Measurements from ENCODE around the gene LKAAEAR1.

DNA sequence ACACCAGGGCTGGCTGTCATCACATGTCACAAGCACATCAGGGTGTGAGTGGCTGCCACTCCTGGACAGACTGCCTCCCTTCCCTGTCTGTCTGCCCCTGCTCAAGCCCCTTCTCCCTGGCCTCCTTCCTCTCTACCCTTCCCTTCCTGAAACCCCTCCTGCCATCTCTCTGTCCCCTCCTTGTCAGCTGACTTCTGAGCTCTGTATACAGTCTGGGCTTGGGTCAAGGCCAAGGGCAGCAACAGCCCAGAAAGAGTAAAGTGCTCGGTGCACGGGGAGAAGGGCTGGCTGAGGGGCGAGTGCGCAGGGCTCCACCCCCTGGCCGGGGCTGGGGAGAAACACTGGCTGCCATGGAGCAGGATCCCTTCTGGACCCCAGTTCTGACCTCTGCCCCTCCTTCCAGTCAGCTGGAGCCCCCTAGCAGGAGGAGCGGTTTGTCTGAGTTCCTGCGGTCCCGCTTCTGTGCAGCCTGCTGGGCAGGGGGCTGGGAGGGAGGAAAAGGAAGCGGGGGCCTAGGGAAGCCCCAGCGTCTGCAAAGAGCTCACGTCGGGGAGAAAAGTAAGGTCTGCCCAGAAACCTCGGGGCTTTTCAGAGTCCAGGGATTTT, 2.0 kb downstream of the LKAAEAR1 start:
- TF ChIP-seq, protein P1, sequence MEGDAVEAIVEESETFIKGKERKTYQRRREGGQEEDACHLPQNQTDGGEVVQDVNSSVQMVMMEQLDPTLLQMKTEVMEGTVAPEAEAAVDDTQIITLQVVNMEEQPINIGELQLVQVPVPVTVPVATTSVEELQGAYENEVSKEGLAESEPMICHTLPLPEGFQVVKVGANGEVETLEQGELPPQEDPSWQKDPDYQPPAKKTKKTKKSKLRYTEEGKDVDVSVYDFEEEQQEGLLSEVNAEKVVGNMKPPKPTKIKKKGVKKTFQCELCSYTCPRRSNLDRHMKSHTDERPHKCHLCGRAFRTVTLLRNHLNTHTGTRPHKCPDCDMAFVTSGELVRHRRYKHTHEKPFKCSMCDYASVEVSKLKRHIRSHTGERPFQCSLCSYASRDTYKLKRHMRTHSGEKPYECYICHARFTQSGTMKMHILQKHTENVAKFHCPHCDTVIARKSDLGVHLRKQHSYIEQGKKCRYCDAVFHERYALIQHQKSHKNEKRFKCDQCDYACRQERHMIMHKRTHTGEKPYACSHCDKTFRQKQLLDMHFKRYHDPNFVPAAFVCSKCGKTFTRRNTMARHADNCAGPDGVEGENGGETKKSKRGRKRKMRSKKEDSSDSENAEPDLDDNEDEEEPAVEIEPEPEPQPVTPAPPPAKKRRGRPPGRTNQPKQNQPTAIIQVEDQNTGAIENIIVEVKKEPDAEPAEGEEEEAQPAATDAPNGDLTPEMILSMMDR (IDR thresholded peaks at IDR 0.05; ENCODE audit: low read depth, low read length) = 0 out of 2 replicates have a peak, but pooled peaks have one; percentile 4
- TF ChIP-seq EZH2phosphoT487 (IDR thresholded peaks at IDR 0.05; ENCODE audit: low read depth) = no peak

Data from OCI-LY3 (cell line).